ENCODE results near the gene PSMB9. TPM values are rescaled to one million over a fixed set of nuclear protein-coding genes. Genes with fewer than 3 reads are reported as not detected.

The PSMB9 gene
- total and polyA plus RNA-seq, 4 donors: 14.4 to 183 (median 61.9) TPM

DNA sequence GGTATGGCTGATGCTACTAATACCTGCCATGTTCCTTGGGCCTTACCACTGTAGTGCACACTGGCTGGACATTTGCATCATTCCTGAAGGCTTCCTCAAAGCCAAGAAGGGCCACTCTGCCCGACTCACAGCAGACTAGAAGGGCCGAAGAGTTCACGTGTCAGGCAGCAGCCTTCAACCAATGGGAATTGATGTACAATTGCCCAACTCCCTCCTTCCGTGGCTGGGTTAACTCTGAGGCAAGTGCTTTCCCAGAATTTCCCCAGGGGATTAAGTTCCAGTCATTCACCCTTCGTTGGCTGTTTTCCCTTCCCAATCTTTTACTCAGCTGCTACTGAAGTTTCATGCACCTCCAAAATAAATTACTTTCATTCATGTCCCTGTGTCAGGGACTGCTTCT, 29.8 kb downstream of the PSMB9 start:
- Histone ChIP-seq H3K36me3 (ENCODE audit: control insufficient read depth in 4 of 4, insufficient read depth in 4 of 4, low read length in 4 of 4) (no peaks in the 10 kb centered on the region), H3K4me1 (ENCODE audit: control insufficient read depth in 5 of 5, insufficient read depth in 5 of 5, low read length in 5 of 5) (peaks cover 0 to 13% (median 2%) of the 10 kb centered on the region in 5 donors), H3K27me3 (ENCODE audit: control insufficient read depth in 3 of 3, insufficient read depth in 3 of 3, low read length in 2 of 3) (peaks cover 0 to 43% (median 31%) of the 10 kb centered on the region in 3 donors), H3K27ac (ENCODE audit: low read depth in 1 of 2, low read length in 1 of 2) (no peak overlapping the region), H3K9me3 (ENCODE audit: control insufficient read depth in 4 of 4, insufficient read depth in 3 of 4, low read length in 3 of 4) (no peaks in the 10 kb centered on the region), H3K4me3 (no peak overlapping the region), H3K9ac (ENCODE audit: insufficient read depth in 1 of 2, low read length in 2 of 2) (no peak overlapping the region)
- DNase-seq (no peak), ATAC-seq (ENCODE audit: insufficient read depth, low FRiP score) (peak; percentile 65)
- 21 to 26% methylated on average over 5 of the region's 5 CpGs for WGBS, 2 donors
- no peak for TF ChIP-seq CTCF (IDR thresholded peaks at IDR 0.05; ENCODE audit: control extremely low read depth, extremely low read depth)

- peak; percentile 75 for TF ChIP-seq CTCF (IDR thresholded peaks at IDR 0.05; ENCODE audit: control extremely low read depth, extremely low read depth)
- WGBS, 2 donors: 45 to 54% methylated on average over 4 of the region's 4 CpGs
- Histone ChIP-seq H3K27me3 (ENCODE audit: control insufficient read depth in 3 of 3, insufficient read depth in 3 of 3, low read length in 2 of 3) (peaks cover 0 to 23% (median 17%) of the 10 kb centered on the region in 3 donors), H3K4me1 (ENCODE audit: control insufficient read depth in 5 of 5, insufficient read depth in 5 of 5, low read length in 5 of 5) (peaks cover 0 to 13% (median 2%) of the 10 kb centered on the region in 5 donors), H3K9ac (ENCODE audit: insufficient read depth in 1 of 2, low read length in 2 of 2) (no peak overlapping the region), H3K9me3 (ENCODE audit: control insufficient read depth in 4 of 4, insufficient read depth in 3 of 4, low read length in 3 of 4) (no peaks in the 10 kb centered on the region), H3K36me3 (ENCODE audit: control insufficient read depth in 4 of 4, insufficient read depth in 4 of 4, low read length in 4 of 4) (no peaks in the 10 kb centered on the region), H3K27ac (ENCODE audit: low read depth in 1 of 2, low read length in 1 of 2) (no peak overlapping the region), H3K4me3 (no peak overlapping the region)
- DNase-seq (peak in 2 of 3 donors; percentile 84 to 89), ATAC-seq (ENCODE audit: insufficient read depth, low FRiP score) (no peak)
Observed at GRCh38 chr6:32885698-32886286, 31.8 kb downstream of the PSMB9 start.

GRCh38 chr6:32886681-32887383, 32.8 kb downstream of the PSMB9 start:
- H3K27me3 ChIP-seq (ENCODE audit: control insufficient read depth in 3 of 3, insufficient read depth in 3 of 3, low read length in 2 of 3): peaks cover 0 to 14% (median 8%) of the 10 kb centered on the region in 3 donors
- ATAC-seq (ENCODE audit: insufficient read depth, low FRiP score) (no peak), DNase-seq (peak; percentile 24 to 65 (median 51))
- no peak overlapping the region for H3K9ac ChIP-seq (ENCODE audit: insufficient read depth in 1 of 2, low read length in 2 of 2)
- H3K36me3 ChIP-seq (ENCODE audit: control insufficient read depth in 4 of 4, insufficient read depth in 4 of 4, low read length in 4 of 4): no peaks in the 10 kb centered on the region
- H3K4me3 ChIP-seq: no peak overlapping the region
- peaks cover 0 to 13% (median 2%) of the 10 kb centered on the region in 5 donors for H3K4me1 ChIP-seq (ENCODE audit: control insufficient read depth in 5 of 5, insufficient read depth in 5 of 5, low read length in 5 of 5)
- no peak for TF ChIP-seq CTCF (IDR thresholded peaks at IDR 0.05; ENCODE audit: control extremely low read depth, extremely low read depth)
- no peak overlapping the region for H3K27ac ChIP-seq (ENCODE audit: low read depth in 1 of 2, low read length in 1 of 2)
- no peaks in the 10 kb centered on the region for H3K9me3 ChIP-seq (ENCODE audit: control insufficient read depth in 4 of 4, insufficient read depth in 3 of 4, low read length in 3 of 4)
- WGBS, 2 donors: 55 to 74% methylated on average over 3 of the region's 3 CpGs

Measured in lung (tissue), 12 donors.